GM21390 (cell line): ENCODE measurements around the gene UNC5A.

Experiments
- ATAC-seq: cut with Tn5 transposase; IDR thresholded peaks from one replicate; pipeline ENCODE4 v1.9.1; 2021; ENCODE audit not compliant: unreplicated experiment

Gene UNC5A

DNA sequence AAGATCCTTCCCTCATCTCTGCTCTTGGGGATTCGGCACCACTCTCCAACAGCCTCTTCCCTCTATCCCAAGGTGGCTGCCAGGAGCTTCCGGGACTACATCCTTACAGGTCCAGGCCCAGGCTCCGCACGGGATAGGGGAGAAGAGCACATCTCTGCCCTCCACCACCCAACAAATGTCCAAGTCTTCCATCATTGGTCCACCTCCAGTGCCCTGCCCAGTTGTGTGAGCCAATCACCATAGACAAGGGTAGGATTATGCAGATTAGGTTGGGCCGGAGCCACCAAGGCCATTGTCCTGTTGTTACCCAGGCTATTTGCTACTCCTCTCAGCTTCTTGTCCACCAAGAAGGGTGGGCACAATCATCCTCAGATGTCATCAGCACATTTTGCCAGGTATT lies 9.1 kb downstream of the UNC5A start:
- ATAC-seq = no peak

DNA sequence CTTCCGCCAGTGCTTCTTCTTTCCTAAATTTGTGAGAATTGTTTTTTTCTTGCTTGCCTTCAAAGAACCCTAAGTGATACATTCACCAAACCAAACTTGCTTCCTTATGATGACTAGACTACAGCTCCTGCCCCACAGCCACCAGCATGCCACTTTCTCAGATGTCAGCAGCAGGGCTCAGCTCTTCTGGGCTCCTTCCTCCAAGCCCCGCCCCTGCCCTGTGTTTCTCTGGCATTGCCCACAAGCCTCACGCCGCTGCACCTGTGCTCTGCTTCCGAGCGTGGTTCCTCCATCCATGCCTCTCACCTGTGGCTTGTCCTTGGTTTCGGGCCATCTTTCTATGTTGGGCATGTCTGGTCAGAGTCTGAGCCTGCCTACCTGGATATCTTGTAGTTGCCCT lies 10.6 kb downstream of the UNC5A start:
- ATAC-seq = no peak

GRCh38 chr5:176821441-176821840 lies 11.1 kb downstream of the UNC5A start:
- ATAC-seq = no peak

- no peak for ATAC-seq
Observed at GRCh38 chr5:176822041-176822792, 11.9 kb downstream of the UNC5A start.

- ATAC-seq = no peak
Observed at GRCh38 chr5:176822793-176823481, 12.6 kb downstream of the UNC5A start.

- ATAC-seq = no peak
Observed at GRCh38 chr5:176823869-176824412, 13.6 kb downstream of the UNC5A start.

DNA sequence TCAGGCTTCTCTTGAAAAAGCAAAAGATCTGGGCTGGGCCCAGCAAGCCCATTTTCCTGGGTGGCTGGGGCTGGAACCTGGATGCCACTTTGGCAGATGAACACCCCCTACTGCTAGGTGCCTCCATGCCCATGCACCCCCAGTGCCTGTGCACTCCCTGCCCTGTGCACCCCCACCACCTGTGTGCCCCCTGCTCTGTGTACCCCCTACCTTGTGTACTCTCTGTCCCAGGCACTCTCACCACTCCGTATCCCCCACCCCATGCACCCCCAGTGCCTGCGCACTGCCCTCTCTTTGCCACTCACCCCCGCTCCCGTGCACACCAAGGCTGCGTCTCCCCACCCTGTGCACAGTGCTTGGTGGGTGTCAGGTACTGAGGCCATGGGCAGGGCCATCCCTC lies 14.2 kb downstream of the UNC5A start:
- no peak for ATAC-seq

DNA sequence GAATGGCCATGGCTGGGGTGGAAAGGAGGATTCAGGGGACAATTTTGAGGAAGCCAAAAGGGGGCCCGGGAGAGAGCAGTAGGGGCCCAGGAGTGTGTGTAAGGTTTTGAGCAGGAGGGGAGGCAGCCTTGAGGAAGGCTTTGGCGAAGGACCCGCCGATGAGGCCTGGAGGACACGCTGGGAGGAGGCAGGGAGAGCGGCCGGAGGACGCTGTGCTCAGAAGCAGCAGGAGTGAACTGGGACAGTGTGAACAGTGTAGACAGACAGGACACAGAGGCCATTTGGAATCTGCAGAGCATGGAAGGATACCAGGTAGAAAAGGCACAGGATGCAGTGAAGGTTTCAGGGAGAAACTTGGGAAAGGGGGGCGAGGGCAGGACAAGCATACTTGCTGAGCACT lies 14.9 kb downstream of the UNC5A start:
- no peak for ATAC-seq

- ATAC-seq = no peak
Observed at GRCh38 chr5:176825957-176826356, 15.6 kb downstream of the UNC5A start.

- no peak for ATAC-seq
Observed at GRCh38 chr5:176827736-176828414, 17.5 kb downstream of the UNC5A start.

DNA sequence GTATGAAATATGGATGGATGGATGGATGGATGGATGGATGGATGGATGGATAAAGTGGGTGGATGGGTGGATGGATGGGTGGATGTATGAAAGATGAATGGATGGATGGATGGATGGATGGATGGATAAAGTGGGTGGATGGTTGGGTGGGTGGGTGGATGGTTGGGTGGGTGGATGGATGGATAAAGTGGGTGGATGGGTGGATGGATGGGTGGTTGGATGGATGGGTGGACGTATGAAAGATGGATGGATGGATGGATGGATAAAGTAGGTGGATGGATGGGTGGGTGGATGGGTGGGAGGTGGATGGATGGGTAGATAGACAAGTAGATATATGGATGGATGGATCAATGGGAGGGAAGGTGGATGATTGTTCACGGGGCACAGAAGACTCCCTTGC lies 19.0 kb downstream of the UNC5A start:
- ATAC-seq = no peak

DNA sequence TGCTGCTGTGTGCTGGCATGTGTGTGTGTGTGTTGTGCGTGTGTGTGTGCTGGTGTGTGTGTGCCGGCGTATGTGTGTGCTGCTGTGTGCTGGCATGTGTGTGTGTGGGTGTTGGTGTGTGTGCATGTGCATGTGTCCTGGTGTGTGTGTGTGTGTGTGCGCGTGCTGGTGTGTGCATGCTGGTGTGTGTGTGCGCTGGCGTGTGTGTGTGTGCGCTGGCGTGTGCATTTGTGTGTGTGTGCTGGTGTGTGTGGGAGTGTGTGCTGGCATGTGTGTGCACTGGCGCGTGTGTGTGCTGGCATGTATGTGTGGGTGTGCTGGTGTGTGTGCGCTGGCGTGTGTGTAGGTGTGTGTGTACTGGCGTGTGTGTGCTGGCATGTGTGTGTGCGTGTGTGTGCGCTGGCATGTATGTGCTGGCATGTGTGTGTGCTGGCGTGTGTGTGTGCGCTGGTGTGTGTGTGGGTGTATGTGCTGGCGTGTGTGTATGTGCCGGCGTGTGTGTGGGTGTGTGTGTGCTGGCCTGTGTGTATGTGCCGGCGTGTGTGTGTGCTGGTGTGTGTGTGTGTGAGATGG lies 20.1 kb downstream of the UNC5A start:
- no peak for ATAC-seq

DNA sequence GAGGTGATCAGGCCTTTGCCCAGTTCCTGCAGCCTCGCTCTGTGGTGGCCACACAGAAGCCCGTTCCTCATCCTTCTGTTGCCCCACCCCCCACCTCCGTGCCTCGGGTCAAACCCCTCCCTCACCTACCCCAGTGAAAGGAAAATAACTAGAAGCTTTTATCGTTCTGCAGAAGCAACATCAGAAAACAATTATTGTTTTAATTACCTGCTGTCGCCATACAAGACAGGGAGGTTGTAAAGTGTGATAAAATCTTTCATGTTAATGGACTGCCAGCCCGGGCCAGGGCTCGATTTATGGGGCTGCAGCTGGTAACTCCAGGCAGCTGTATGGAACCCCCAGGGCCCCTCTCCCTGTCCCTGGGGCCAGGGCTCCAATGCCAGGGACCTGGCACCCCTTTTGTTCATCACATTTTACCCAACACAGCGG lies 20.6 kb downstream of the UNC5A start:
- no peak for ATAC-seq

DNA sequence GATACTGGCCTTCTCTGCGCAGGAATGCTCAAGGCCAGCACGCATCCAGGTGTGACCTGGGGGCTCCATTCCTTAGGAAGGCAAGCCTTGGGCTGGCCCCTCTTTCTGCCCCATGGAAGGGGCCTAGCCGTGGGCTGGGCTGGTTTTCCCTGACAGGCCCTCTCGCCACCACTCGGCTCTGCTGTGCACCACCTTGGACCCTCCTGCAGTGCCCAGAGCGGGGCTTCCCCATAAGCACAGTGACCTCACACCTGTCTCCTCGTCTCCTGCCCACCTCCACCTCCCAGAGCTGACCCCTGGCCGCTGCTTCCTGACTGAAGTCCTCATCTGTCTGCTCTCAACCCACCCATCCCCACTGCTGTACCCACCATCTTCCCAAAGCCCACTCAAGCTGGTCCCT lies 21.1 kb downstream of the UNC5A start:
- ATAC-seq = no peak

GRCh38 chr5:176832162-176832561 lies 21.8 kb downstream of the UNC5A start:
- ATAC-seq = no peak

DNA sequence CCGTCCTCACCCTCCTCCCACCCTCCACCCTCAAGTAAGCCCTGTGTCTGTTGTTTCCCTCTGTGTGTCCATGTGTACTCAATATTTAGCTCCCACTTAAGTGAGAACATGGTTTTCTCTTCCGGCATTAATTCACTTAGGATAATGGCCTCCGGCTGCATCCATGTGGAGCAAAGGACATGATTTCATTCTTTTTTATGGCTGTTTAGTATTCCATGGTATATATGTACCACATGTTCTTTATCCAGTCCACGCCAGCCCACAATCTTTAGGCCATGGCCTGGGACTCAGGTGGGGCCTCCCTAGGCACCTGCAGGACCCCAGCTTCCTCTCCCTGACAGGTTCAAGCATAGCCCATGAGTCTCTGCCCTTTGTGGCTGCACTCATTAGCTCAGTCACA lies 22.9 kb downstream of the UNC5A start:
- ATAC-seq = no peak

DNA sequence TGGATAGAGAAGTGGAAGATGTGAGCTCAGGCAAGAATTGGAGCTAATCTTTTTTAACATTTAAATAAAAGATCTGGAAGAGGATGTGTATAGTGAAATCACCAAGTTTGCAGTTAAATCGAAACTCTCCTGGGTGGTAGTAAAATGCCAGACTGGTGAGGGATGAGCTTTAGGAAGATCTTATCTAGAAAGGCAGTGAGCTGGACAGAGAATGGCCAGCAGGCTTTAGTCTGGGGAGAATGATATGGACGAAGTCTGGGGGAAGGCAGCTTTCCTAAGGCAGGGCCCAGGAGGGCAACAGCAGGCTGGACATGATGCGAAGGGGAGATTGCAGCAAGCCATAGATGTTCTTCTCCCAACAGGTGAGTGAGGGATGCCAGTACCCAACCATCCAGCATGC lies 25.6 kb downstream of the UNC5A start:
- ATAC-seq = no peak

DNA sequence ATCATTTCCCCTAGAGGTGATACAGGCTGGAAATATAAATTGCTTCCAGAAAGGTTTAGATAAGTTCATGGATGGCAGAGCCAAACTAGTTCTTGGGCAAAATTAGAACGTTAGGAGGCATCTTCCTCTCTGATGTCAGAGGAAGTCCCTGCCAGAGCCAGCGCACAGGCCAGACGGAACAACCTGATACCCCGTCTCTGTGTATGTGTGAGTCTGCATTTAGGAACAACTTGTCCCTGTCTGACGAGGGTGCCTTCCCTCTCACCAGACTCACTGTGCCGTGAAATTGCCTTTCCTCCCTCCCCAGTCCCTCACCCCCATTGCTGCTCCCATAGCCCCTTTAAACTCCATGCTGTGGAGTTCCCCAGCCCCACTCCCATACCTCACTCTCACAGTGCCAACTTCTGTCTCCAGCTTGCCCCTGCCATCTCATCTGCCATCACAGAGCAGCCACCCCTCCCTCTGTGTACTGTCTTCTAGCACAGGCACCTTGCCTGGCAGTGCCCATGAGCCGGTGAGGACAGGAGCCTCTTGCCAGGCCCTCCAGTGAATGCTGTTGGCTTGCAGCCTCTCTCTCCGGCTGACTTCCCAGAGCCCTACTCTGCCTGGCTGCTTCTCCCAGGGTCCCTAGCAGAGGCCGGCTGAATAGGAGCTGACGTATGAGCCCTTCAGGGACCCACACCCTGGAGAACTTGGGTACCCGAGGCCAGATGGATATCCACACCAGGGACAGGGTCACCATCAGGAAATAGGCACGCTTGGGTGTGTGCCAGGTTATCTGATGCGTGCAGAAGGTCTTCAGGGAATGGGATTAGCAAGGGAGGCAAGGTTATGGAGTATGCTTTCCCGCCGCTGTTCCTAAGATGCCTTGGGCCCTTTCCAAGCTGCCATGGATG lies 26.7 kb downstream of the UNC5A start:
- no peak for ATAC-seq

GRCh38 chr5:176837707-176838115 lies 27.4 kb downstream of the UNC5A start:
- no peak for ATAC-seq

- ATAC-seq = no peak
Observed at GRCh38 chr5:176843673-176844072, 33.3 kb downstream of the UNC5A start.
